Measurements from ENCODE around the gene SHROOM4.

Gene SHROOM4

DNA sequence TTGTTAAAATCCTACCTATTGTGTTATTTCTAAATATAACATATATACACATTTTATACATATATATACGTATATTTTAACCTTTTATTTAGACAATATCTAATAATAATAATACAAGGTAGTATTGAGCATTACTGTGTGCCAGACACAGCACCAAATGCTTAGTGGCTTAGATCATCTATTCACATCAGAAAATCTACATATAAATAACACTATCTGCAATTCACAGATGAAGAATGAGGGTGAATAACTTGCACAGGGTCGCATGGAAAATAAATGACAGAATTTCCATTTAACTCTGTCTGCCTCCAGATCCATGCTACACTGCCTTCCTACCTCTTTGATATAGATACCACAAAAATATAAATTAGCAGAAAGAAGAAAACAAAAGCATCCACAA is 37.7 kb downstream of the SHROOM4 start:
- DNase-seq, result no peak

DNA sequence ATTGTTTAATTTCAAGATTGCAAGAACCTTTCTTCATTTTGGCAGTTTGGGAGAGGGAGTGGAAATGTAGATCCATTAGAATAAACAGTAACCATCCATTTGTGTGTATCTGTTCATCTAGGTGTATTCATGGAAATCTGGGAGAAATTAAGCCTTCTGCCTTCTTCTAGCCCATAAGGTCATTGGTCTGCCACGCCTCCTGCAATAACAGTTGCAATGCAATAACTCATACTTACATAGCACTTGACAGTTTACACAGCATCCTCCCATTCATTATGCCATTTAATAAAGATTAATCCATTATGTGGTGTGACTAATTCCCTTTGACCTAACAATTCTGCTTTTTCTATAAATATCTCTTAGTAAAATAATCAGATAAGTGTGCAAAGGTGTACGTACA is 42.6 kb downstream of the SHROOM4 start:
- no peak for DNase-seq

DNA sequence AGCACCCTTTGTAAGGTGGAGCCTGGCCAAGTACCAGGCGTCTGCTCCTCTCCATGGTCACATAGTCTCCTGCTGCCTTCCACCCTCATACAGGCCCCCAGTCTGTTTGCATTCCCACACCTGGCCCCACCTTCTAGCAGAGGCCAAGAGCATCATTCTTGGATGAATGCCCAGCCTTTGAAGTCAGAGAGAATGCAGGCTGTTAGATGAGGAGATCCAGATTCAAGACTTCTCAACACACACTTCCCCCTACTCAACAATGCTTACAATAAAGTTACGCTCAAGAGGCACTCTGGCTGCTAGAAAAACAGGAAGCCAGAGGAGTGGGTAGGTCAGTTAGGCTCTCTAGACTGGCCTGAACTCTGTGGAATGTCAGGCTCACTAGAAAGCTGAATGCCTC is 43.3 kb downstream of the SHROOM4 start:
- DNase-seq, result no peak

DNA sequence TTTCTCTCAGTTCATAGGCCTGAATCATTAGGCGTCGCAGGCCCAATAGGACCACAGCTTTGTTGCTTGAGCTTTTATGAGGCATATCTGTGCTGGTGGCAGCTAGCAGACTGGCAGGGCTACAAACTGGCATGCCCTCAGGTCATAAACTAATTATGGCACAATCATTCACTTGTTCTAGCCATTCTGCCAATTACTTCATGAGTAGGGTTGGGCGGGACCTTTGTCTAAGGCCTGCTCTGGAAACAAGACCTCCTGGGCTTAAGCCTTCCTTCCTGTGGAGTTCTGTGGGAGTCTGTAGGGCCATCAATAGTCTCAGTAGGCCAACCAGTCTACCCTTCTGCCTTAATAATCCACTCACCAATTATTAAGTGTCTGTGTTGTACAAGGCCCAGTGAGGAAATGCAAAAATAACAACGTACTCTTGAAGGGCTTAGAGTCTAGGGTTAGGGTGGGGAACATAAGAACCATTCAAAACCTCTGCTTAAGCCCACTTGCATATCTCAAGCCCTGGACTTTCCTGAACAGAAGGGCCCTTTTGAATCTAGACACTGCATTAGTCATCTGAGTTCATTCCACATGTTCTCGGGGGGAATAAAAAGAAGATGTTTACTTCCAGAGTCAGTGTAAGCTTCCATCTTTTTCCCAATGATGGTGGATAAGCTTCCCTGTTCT is 44.5 kb downstream of the SHROOM4 start:
- DNase-seq, result no peak

DNA sequence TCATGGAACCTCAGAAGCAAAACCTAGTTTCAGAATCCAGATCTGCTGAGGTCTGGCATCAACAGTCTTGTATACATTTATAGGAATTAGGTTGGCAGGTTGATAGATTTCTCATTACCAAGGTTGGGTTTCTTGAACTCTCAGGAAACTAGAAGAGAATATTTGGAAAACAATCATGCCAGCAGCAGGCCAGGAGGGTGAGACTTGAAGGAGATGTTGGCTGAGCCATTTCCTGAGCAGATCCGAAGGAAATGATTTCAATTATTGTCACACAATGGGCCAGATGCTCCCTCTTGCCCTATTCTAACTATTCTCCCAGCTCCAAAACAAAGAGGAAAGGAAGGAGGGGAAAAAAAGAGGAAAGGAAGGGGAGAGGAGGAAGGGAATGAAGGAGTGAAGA is 45.2 kb downstream of the SHROOM4 start:
- no peak for DNase-seq

DNA sequence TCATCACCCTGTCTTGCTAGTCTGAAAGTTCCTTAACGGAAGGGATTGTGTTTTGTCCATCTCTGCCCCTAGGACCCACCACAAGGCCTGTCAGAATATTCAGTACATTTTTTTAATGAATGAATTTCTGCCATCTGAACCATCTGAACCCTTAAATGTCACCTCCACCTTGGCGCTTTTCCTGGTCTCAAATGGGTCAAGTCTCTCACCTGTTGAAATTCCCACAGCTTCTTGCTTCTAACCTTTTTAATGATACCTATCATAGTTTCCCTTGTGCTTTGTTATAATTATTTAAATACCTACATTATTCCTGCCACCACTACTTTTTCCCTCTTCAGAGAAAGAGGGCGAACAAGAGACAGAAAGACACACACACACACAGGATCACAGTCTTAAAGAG is 48.0 kb downstream of the SHROOM4 start:
- no peak for DNase-seq

DNA sequence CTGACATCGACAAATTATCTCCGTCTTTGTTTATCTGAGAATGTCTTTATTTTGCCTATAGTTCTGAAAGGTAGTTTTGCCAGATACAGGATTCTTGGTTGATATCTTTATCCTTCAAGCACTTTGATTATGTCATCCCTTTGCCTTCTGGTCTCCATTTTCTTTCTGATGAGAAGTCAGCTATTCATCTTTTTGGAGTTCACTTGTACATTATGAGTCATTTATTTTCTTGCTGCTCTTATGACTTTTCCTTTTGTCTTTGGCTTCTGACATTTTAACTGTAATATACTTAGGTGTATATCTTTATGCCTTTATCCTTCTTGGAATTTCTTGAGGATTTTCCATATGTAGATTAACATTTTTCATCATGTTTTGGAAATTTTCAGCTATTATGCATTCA is 51.4 kb downstream of the SHROOM4 start:
- no peak for DNase-seq

DNA sequence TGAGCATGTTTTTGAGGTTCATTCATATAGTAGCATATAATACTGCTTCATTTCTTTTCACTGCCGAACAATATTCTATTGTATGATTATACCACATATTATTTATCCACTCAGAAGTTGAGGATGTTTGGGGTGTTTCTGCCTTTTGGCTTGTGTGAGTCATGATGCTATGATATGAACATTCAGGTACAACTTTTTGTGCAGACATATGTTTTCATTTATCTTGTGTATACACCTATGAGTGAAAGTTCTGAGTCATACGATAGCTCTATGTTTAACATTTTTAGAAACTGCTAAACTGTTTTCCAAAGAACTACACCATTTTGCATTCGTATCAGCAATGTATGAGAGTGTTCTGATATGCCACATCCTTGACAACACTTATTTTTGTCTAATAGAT is 57.7 kb downstream of the SHROOM4 start:
- DNase-seq, result no peak

DNA sequence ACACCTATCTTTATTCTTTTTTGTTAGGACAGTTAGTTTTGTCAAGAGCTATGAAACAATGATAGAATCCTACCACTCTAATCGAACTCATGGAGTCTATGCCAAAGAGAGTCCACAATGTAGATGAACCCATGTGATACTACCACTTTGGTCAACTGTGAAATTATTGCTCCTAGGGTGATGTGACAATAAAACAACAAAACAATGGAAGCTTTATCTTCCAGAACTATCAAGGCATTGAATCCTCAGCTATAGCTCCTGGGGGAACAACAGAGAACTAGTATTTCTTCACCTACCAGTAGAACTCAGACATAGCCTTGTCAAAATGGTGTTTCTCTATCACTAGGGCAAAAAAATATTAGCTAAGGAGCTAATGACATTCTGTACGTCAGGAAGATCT is 62.9 kb downstream of the SHROOM4 start:
- no peak for DNase-seq

DNA sequence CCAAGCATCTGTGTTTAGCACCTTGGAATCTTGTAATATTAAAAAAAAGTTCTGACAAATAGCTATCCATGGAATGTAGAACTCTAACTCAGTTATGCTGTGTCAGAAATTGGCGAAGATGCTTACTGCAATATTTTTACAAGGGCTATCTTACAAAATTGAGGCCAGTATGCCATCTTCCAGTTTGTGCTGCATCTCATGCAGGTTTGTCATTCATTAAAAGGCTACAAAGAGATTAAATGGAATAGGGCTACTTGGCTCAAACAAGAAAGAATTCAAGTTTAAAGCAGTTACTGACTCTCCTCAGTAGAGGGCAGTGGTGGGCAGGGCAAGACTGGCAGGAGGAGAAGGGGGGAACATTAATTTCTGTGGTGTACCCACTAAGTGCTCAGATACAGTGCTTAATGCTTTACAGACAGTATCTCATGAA is 66.5 kb downstream of the SHROOM4 start:
- DNase-seq, result peak; percentile 0

DNA sequence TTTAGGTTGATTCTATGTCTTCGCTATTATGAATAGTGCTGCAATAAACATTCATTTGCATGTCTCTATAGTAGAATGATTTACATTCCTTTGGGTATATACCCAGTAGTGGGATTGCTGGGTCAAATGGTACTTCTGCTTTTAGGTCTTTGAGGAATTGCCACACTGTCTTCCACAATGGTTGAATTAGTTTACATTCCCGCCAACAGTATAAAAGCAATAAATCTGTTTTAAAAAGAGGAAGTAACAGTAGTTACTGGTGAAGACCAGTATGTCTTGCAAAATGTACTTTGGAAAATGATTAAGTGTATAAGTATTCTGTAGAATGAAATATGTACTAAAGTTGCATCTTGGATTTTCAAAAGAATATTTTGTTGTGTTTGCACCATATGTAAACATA is 77.3 kb downstream of the SHROOM4 start:
- no peak for DNase-seq

DNA sequence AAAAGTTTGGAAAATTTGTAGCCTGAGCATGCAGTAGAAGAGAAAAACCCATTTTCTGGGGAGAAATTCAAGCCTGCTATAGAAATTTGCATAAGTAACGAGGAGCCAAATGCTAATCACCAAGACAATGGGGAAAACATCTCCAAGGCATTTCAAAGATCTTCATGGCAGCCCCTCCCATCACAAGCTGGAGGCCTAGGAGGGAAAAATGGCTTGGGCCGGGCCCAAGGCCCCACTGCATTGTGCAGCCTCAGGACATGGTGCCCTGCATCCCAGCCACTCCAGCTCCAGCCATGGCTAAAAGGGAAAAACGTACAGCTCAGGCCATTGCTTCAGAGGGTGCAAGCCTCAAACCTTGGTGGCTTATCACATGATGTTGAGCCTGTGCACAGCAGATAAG is 87.7 kb downstream of the SHROOM4 start:
- DNase-seq, result no peak

DNA sequence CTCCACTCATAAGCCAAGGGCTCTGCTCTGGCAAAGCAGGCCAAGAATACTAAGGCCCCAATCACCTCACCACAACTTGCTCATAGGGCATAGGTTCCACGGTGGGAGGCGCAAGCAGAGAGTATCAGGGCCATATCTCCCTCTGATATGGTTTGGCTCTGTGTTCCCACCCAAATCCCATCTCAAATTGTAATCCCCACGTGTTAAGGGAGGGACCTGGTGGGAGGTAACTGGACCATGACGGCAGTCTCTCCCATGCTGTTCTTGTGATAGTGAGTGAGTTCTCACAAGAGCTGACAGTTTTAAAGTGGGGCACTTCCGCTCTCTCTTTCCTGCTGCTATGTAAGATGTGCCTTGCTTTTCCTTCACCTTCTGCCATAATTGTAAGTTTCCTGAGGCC is 88.7 kb downstream of the SHROOM4 start:
- no peak for DNase-seq

DNA sequence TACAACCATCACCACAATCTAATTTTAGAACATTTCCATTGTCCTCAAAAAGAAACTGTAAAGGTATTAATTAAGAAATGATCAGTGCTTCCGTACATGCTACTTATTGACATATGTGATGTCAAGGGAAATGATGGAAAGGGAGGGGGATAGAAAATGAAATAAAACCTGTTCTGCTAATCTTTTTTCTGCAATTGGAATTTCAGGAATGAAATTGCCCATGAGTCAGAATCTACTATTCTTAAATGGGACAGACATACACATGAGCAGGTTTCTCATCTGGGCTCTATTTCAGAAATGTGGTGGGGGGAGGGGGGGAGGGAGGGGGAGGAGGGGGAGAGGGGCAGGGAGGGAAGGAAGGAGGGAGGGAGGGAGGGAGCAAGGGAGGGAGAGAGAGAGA is 91.0 kb downstream of the SHROOM4 start:
- DNase-seq, result no peak

DNA sequence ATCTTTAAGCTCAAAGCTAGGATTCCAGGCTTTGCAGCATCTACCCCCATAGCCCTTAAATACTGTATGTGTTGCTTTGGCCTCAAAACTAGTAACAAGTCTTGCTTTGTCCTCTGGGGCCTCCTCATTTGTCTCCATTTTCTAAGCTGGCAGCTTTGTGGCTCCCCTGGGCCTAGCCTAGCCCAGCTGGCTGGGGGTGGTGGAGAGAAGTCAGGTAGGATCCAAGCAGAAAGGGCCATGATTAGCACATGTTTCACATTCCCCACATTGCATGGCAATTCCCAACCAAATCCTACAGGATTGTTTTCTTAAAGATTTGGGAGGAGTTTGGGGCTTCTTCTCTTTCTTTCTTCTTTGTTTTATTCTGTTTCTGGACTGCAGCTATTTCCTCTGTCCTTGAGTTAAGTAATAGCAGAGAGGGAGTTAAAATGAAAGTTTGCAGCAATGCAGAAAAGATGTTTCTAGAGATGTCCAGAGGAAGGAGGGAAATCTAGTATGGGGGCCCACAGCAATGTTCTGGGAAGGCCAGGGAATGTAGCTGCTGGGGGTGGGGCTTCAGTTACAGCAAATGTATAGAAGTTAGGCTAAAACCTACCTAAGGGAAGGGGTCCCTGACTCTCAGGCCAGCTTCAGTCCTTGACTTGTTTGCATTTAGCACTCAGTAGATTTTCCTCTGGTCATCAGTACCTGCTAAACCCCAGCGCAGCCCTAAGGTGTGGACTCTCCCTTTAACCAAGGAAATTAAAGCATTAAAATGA is 92.1 kb downstream of the SHROOM4 start:
- no peak for DNase-seq

DNA sequence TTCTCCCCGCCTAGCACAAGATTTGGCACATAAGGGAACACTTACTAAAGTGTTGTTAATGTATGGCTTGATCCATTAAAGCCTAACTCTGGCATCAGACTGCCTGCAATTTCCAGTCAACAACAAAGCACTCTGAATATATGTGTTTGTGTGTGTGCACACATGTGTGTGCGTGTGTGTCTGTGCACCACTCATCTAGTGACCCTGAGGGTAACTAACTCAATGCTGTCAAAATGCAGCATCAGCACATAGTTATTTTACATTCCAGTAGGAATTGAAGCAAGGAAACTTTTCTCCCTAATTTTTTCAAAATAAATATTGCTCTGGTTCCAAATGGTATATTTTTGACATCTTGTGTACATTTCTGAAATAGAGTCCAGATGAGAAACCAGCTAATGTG is 94.4 kb downstream of the SHROOM4 start:
- no peak for DNase-seq

DNA sequence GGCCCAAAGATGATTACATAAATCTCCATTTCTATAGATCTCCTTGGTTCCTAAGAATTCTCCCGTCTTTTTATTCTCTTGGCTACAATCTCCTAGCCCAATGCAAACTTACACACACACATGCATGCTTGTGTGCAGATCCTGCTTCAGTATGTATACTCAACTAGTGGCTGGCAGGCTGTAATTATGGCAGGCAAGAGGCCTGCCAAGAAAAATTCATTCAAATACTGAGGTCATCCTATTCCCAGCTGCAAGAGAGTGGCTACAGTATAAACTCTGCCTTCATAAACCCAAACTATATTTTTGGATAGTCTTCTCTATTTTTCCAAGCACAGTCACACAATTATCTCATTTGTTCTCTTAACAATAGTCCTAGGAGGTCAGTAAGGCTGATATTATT is 95.2 kb downstream of the SHROOM4 start:
- no peak for DNase-seq

DNA sequence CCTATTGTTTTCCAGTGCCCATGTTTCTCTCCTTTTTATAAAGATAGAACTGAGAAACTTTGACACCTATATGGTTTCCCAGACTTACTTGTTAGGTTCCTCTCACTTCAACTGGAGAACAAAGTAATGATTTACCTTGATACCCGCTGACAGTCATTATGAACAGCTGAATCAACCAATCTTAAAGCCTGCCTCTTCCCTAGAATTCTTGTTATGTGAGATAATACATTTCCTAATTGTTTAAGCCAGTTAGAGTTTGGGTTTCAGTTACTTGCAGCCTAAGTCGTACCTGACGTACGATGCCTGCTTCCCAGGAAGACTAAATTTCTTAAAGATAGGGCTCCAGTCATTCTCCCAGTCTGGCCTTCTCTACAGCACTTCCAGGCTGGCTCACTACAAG is 97.3 kb downstream of the SHROOM4 start:
- DNase-seq, result no peak

DNA sequence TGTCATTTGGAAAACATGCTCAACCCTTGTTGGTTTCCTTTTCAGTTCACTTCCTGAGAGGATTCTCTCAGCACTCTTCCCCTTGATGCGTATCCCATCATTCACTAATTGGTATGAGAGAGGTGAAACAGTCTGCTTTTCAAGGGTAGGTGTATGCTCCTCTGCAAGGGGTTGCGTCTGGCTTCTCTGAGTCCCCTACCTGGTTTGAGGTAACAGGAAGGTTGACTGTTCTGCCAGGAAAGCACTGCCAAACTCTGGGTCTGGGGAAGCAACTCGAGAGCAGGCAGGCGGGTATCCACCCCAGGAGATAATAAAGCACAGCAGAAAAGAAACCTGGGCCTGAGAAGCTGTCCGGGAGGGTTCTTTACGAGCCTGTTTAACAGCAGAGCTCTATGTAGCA is 101.2 kb downstream of the SHROOM4 start:
- DNase-seq, result no peak

DNA sequence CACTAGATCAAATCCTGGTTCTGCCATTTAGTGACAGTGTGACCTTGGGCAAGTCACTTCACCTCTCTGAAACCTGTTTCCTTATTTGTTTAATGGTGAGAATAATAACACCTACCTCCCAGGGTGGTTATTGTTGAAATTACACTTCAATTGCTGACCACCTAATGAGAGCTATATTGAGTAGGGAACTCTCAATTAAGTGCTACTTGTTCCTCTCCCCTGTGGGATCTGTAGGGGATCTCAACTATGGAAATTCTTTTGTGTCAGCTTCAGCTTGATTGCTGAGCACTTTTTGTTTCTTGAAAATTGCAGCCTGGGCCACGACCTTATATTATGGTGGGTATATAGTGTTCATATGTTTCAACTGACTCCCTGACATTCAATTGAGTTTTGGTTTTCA is 102.1 kb downstream of the SHROOM4 start:
- DNase-seq, result no peak

DNA sequence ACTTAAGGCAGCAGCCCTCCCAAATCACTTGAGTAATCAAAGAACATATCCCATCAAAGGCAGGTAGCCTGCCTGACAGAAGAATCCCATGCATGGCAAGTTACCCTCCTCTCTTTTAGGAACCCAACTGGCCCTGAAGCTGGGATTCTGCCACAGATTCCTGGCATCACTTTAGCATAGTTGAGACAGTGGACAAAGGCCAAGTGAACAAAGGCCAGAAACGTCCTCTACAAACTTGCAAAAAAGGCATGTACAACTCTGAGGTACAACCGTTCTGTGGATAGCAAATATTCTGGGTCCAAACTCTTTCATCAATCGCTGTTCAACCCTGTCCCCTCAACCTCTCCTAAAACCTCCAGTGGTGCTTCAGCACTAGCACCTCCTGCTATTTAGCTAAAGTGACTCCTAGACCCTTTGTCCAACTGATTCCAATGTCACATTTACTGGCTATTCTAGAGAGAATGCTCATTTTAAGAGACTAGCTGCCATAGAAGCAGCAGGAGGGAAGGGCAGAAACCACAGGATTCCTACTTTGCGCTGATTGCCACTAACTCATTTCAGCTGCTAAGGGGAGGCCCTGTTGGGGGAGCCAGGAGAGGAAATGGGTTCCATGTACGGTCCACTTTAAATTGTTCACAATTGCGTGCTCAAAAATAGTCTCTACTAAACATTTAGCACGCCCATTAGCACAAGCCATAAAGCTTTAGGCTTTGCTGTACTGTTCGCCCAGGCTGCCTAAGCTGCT is 105.9 kb downstream of the SHROOM4 start:
- no peak for DNase-seq

DNA sequence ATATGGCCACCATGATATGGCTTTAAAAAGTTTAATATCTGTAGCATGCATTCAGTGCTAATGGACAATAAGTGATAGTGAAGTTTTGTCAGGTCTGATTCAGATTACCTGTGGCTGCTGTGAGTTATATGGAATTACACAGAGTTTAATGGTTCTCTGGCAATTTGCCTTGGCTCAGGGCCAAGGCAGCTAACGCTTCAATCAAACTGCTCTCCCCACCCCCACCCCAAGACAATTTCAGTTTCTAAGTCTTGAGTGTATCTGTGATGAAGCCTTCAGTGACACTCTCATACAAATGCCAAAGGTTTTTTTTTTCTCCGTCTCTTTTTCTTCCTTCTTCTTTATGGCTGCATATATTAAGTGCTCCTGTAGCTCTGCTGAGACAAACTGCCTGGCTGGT is 106.6 kb downstream of the SHROOM4 start:
- no peak for DNase-seq

DNA sequence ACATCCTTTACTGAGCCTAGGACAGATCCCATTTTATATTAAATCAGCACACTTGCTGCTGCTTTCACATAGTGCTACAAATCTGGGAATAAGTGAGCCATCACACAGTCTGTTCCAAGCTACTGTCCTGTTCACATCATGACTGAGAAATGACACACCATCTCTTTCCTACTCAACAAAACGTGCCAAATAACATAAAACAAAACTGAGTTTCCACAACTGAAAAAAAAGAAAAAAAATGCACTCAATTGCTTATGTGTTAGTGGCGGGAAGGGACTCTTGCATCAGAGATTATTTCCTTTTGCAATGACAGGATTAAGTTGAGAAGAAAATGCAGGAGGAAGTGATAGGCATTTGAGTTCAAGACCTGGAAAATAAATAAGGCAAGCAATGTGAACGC is 109.0 kb downstream of the SHROOM4 start:
- no peak for DNase-seq

DNA sequence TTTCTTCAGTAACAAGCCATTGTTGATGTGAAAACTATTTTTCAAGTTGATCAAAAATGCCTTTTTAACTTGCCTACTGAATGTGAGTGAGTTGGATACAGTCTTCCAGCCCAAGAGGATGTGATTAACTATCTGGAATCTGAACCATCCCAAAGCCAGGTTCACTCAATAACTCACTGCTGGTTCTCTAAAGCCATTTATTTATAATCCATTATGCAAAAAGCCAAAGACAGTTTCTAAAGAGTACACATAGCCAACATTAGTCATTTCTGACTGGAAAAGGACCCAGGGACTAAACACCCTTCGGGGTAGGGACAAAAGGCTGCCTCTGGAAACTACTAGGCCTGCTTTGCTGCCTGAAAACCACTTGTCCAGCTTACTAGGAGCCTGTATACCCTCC is 109.6 kb downstream of the SHROOM4 start:
- DNase-seq, result no peak
